Stimulated activated naive CD8-positive, alpha-beta T cell treated with anti-CD3 and anti-CD28 coated beads, Interleukin-15, Interleukin-2, amounts not matched to agents 100 ng/mL and 50 ng/mL, for 24 hours (primary cell): ENCODE measurements around the gene RNF130.

Experiments
- H3K27ac Mint-ChIP-seq: one replicate; pipeline ENCODE4 v1.8.0; 2021; ENCODE audit warnings: mild to moderate bottlenecking, mixed read lengths
- H3K27me3 Mint-ChIP-seq: one replicate; pipeline ENCODE4 v1.8.0; 2021; ENCODE audit warnings: mixed read lengths
- H3K36me3 Mint-ChIP-seq: one replicate; pipeline ENCODE4 v1.8.0; 2021; ENCODE audit warnings: low read depth, mixed read lengths
- H3K4me1 Mint-ChIP-seq: one replicate; pipeline ENCODE4 v1.8.0; 2021; ENCODE audit warnings: low read depth, mixed read lengths
- H3K4me3 Mint-ChIP-seq: one replicate; pipeline ENCODE4 v1.8.0; 2021; ENCODE audit warnings: mild to moderate bottlenecking, mixed read lengths
- H3K9me3 Mint-ChIP-seq: one replicate; pipeline ENCODE4 v1.8.0; 2021; ENCODE audit warnings: mixed read lengths

The RNF130 gene

DNA sequence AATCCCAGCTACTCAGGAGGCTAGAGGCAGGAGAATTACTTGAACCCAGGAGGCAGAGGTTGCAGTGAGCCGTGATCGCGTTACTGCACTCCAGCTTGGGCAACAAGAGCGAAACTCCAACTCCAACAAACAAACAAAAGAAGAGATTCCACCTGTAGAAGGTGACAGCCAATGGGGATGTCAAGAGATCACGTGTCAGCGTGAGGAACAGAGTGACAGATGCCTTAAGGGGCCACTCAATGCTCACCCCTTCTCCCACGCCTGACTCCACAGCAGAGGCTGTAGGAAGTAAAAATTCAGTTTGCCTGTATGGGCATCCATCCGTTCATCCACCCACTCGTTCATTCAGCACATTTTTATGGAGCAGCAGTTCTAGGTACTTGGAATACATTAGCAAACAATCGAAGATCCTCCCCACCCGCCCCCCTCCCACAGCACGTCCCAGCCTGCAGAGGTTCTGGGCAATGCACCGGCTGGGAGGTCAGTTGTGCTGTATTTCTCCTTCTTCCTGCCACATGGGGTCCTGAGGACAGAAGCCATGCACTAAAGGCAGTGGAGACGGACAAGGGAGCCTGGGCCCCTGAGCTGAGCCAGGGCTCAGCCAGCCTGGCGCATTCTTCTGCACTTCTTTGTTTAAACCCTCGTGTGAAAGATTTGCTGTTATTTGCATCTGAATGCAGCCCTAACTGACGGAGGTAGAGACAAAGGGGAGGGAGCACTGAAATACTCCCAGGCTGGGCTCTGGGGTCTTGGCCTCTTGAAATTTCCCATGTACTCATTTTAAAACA lies 11.3 kb upstream of the RNF130 start:
- Mint-ChIP-seq H3K9me3 (no peaks in the 10 kb centered on the region), H3K27me3 (peaks cover 44% of the 10 kb centered on the region), H3K4me3 (no peak overlapping the region), H3K27ac (peak overlapping the region; percentile 54), H3K36me3 (no peaks in the 10 kb centered on the region), H3K4me1 (peaks cover 33% of the 10 kb centered on the region)

GRCh38 chr5:180081481-180081880 lies 9.9 kb upstream of the RNF130 start:
- H3K36me3 Mint-ChIP-seq: no peaks in the 10 kb centered on the region

GRCh38 chr5:180080486-180081280 lies 9.1 kb upstream of the RNF130 start:
- H3K27ac Mint-ChIP-seq: no peak overlapping the region
- H3K36me3 Mint-ChIP-seq: no peaks in the 10 kb centered on the region
- no peaks in the 10 kb centered on the region for H3K9me3 Mint-ChIP-seq
- H3K4me3 Mint-ChIP-seq: peak overlapping the region; percentile 67
- peaks cover 44% of the 10 kb centered on the region for H3K27me3 Mint-ChIP-seq
- peaks cover 16% of the 10 kb centered on the region for H3K4me1 Mint-ChIP-seq

More at GRCh38 chr5:180081481-180081880, 9.9 kb upstream of the RNF130 start:
- Mint-ChIP-seq H3K9me3 (no peaks in the 10 kb centered on the region), H3K4me1 (peaks cover 24% of the 10 kb centered on the region), H3K4me3 (no peak overlapping the region), H3K27me3 (peaks cover 44% of the 10 kb centered on the region), H3K27ac (no peak overlapping the region)

- no peaks in the 10 kb centered on the region for H3K9me3 Mint-ChIP-seq
- no peaks in the 10 kb centered on the region for H3K36me3 Mint-ChIP-seq
- H3K27ac Mint-ChIP-seq: no peak overlapping the region
- H3K27me3 Mint-ChIP-seq: peaks cover 44% of the 10 kb centered on the region
- H3K4me3 Mint-ChIP-seq: peak overlapping the region; percentile 67
- H3K4me1 Mint-ChIP-seq: peaks cover 11% of the 10 kb centered on the region
Measured at GRCh38 chr5:180079702-180080466, 8.3 kb upstream of the RNF130 start.

DNA sequence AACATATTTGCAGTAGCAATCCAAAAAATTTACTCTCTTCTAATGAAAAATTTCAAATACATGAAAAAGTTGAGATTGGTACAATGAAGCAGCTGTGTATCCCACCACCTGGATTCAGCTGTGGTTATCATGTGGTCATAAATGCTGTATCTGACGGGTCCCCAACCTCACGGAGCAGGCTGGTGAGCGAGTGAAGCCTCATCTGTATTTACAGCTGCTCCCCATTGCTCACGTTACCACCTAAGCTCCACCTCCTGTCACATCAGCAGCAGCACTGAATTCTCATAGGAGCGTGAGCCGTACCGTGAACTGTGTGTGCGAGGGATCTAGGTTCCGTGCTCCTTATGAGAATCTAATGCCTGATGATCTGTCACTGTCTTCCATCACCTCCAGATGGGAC lies 6.8 kb upstream of the RNF130 start:
- Mint-ChIP-seq H3K27ac (no peak overlapping the region), H3K4me3 (no peak overlapping the region), H3K4me1 (peaks cover 8% of the 10 kb centered on the region), H3K27me3 (peaks cover 34% of the 10 kb centered on the region), H3K9me3 (no peaks in the 10 kb centered on the region), H3K36me3 (no peaks in the 10 kb centered on the region)

DNA sequence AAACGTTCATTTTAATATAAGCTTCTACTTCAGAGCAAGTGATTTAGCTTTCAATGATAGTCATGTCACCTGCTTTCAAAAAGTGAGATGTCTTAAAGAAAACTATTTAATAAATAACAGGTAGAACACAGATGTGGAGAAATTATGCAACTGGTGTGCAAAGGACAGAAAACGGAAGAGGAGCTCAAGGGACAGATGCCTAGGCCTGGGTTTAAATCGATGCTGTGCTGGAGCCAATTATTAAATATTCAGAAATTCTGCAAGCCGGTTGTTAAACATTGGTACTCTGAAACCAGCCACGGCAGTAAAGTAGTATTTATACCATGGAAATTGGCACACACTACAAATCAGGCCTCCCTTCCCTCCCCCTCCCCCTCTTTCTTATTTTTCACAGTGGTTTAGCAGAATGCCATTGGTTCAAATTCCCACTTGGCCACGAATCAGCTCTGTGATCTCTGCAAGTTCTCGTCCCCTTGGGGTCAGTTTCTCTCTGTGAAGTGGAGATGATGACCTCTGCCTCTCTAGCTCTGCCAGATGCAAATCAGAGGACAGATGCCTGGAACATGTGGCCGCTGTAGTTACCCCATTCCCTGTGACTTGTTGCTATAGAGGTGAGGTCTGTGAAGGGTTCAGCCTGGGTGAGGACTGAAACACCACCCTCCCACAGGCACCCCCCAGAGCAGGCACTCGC lies 6.2 kb upstream of the RNF130 start:
- peaks cover 30% of the 10 kb centered on the region for H3K27me3 Mint-ChIP-seq
- peak overlapping the region; percentile 9 for H3K27ac Mint-ChIP-seq
- H3K36me3 Mint-ChIP-seq: no peaks in the 10 kb centered on the region
- no peak overlapping the region for H3K4me3 Mint-ChIP-seq
- H3K4me1 Mint-ChIP-seq: peaks cover 8% of the 10 kb centered on the region
- peaks cover 3% of the 10 kb centered on the region for H3K9me3 Mint-ChIP-seq

DNA sequence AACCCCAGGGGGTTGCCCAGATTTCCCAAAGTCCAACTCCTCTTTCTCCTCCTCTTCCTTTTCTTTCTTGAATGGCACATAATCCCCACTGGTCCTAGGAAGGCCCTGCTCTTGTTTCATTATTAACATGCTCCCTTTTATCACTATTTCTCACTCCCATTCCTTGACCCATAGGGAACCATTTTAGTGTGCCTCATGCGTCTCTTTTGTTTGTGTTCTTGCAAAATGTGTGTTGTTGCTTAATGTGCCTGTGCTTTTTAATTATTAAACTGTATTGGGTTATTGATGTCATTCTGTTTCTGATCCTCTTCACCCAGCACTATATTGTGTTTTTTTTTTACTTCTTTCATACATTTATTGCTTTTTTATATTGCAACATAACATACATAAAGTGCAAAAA lies 4.1 kb upstream of the RNF130 start:
- H3K27ac Mint-ChIP-seq: no peak overlapping the region
- peaks cover 16% of the 10 kb centered on the region for H3K4me1 Mint-ChIP-seq
- H3K27me3 Mint-ChIP-seq: peaks cover 17% of the 10 kb centered on the region
- H3K9me3 Mint-ChIP-seq: peaks cover 3% of the 10 kb centered on the region
- H3K36me3 Mint-ChIP-seq: no peaks in the 10 kb centered on the region
- no peak overlapping the region for H3K4me3 Mint-ChIP-seq

DNA sequence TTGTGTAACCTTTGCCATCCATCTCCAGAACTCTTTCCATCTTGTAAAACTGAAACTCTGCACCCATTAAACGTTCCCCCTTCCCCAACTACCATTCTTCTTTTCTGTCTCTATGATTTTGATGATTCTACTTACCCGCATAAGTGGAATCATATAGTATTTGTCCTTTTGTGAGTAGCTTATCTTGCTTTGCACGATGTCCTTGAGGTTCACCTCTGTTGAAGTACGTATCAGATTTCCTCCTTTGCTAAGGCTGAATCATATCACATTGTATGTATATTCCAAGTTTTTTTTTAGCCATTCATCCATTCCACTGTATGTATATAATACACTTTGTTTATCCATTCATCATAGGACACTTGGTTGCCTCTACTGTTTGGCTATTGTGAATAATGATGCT lies 2.9 kb upstream of the RNF130 start:
- Mint-ChIP-seq H3K27me3 (peaks cover 7% of the 10 kb centered on the region), H3K9me3 (peaks cover 3% of the 10 kb centered on the region), H3K4me1 (peaks cover 22% of the 10 kb centered on the region), H3K36me3 (no peaks in the 10 kb centered on the region), H3K27ac (no peak overlapping the region), H3K4me3 (no peak overlapping the region)

- peaks cover 24% of the 10 kb centered on the region for H3K4me1 Mint-ChIP-seq
- no peak overlapping the region for H3K27ac Mint-ChIP-seq
- H3K4me3 Mint-ChIP-seq: peak overlapping the region; percentile 59
- no peaks in the 10 kb centered on the region for H3K27me3 Mint-ChIP-seq
- no peaks in the 10 kb centered on the region for H3K36me3 Mint-ChIP-seq
- H3K9me3 Mint-ChIP-seq: peaks cover 3% of the 10 kb centered on the region
Measured at GRCh38 chr5:180072556-180072955, 997 bp upstream of the RNF130 start.

DNA sequence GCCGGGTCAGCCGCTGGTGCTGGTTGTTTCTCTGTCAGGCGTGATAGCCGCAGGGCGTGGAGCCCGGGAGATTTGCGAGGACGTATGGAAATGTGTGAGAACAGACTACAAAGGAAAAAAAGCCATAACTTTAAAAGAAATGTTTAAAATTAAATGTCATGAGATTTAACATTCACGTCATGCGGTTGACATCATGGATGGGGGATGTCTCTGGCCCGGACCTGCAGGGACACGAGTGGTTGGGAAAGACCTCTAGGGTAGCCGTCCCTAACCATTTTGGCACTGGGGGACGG lies 643 bp upstream of the RNF130 start:
- Mint-ChIP-seq H3K27me3 (no peaks in the 10 kb centered on the region), H3K4me1 (peaks cover 24% of the 10 kb centered on the region), H3K9me3 (peaks cover 3% of the 10 kb centered on the region), H3K27ac (no peak overlapping the region), H3K4me3 (peak overlapping the region; percentile 59), H3K36me3 (no peaks in the 10 kb centered on the region)

DNA sequence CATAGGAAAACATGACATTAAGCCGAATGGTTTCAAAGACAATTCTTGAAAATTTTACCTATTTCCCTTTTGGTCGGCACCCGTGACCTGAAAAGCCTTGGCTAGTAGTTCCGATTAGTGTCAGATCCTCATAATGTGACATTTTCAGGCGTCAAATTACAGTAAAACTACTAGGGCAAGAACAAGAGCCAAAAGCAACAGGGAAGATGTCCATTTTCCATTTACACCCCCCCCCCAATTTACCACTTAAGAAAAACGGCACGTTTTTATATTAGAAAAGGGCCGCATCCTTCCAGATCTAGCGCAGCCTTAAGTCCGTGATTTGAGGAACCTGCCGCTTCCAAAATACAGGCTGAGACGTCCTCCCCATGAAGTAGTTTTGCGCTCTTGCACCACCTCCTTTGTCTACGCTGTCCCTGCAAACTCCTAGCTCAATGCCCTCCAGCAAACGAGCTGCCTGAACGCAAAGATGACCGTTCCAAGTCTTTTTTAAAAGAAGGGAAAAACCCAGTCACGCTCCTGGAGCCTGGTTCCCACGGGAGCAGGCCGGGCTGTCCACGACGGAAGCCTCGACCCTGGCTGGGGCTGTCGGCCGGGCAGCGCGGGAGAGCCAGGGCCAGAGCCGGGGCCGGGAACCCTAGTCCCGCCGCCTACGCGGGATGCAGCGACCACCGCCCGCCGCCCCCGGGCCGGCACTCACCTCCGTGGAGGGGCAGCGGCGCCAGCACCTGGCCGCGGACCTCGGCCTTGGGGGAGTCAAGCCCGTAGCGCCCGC lies 616 bp downstream of the RNF130 start:
- Mint-ChIP-seq H3K9me3 (peaks cover 3% of the 10 kb centered on the region), H3K4me3 (peak overlapping the region; percentile 88), H3K36me3 (no peaks in the 10 kb centered on the region), H3K27me3 (no peaks in the 10 kb centered on the region), H3K4me1 (peaks cover 24% of the 10 kb centered on the region), H3K27ac (peak overlapping the region; percentile 66)

- Mint-ChIP-seq H3K4me1 (peaks cover 24% of the 10 kb centered on the region), H3K4me3 (peak overlapping the region; percentile 88), H3K9me3 (peaks cover 3% of the 10 kb centered on the region), H3K27ac (peak overlapping the region; percentile 22), H3K27me3 (no peaks in the 10 kb centered on the region), H3K36me3 (no peaks in the 10 kb centered on the region)
Measured at GRCh38 chr5:180069589-180070247, 1.8 kb downstream of the RNF130 start.

- H3K4me1 Mint-ChIP-seq: peaks cover 24% of the 10 kb centered on the region
- H3K9me3 Mint-ChIP-seq: peaks cover 3% of the 10 kb centered on the region
- no peak overlapping the region for H3K27ac Mint-ChIP-seq
- H3K4me3 Mint-ChIP-seq: no peak overlapping the region
- H3K36me3 Mint-ChIP-seq: no peaks in the 10 kb centered on the region
- H3K27me3 Mint-ChIP-seq: no peaks in the 10 kb centered on the region
Measured at GRCh38 chr5:180068519-180069090, 3.0 kb downstream of the RNF130 start.
